Endometrial microvascular endothelial cells (primary cell): ENCODE results near the gene RBBP8NL. TPM values are rescaled to one million over a fixed set of nuclear protein-coding genes. Genes with fewer than 3 reads are reported as not detected.

Source experiments
- in situ Hi-C: cut with HindIII; loops from 2 replicates; pipeline ENCODE4 v1.10.0; 2017; ENCODE audit warnings: low sequenced_read_pairs, low pct_unique_long_range_greater_than_20kb; ENCODE audit errors: inconsistent ontology term
- total RNA-seq: library from RNA; depleted of rRNA; stranded (reverse); fragments of >200 nt; gene quantifications from one replicate; pipeline ENCODE4 v1.2.3, GENCODE V29; 2015; ENCODE audit errors: inconsistent ontology term

RBBP8NL gene
- total RNA-seq, 1 donor from 2014 or later = not detected

DNA sequence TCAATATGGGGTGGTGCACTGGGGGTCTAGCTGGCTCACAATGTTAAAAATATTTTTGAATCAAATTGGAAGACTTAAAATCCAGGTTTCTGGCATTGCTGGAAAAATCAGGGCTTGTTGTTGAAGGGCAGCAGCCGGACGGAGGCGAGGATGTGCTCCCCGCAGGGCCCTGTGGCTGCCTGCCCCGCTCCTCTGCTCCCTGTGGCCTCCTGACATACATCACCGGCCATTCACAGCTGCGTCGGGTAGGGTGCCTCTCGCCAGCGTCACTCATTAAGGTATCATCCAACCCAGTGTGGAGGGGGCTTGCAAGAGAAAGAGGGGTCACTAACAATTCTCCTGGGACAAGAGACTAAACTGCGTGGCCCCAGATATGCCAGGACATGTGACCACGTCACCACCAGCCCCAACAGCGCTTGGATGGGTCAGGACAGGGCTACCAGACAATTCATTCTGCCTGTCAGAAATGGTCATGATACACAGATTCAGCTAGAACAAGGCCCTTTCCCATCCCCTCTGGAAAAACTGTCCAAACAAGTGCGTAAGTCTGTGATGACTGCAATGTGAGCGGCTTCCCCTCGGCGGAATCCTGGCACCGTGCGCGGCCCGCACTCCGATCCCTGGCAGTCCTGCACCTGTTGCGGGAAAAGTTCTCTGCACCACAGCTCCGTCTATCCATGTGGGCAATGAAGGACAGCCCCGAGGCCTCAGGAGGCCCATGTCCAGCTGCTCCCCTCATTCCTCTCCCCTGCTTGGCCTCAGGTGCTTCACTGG is 36.5 kb upstream of the RBBP8NL start:
- in situ Hi-C loops = no loop called here

GRCh38 chr20:62462976-62463592 is 35.7 kb upstream of the RBBP8NL start:
- in situ Hi-C loops = no loop called here

DNA sequence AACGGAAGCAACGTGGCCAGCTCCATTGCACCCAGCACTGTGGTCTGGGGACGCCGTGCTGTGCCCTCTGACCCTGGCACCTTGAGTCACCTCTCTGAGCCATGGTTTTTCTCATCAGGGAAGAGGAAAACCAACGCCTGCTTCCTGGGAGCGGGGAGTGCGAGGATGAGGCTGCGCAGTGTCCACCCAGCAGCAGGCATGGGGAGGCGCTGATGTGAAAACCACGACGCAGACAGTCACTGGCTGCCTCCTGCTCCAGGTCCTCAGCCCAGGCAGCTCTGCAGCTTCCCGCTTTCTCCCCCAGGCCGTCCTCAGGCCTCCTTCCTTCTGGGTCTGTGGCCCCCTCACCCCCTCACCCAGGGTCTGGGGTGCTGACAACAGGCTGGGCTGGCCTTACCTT is 34.5 kb upstream of the RBBP8NL start:
- in situ Hi-C loops = no loop called here

DNA sequence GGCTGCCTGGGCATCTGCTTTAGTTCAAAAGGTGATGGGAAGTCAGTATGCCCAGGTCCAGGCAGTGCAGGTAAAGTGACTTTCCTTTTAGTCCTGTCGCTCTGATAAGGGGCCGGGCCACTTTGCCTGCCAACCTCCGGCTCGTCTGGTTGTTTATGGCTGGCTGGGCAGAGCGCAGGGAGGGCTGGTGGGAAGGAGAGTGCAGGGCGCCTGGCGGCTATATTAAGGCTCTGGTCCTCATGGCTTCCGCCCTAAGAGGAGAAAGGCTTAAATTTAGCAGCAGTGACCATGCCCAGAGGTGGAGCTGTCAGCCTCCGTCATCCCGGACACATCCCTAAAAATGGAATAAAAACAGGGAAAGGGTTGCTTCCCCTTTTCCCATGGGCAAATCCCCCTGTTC is 33.8 kb upstream of the RBBP8NL start:
- in situ Hi-C loops = no loop called here

DNA sequence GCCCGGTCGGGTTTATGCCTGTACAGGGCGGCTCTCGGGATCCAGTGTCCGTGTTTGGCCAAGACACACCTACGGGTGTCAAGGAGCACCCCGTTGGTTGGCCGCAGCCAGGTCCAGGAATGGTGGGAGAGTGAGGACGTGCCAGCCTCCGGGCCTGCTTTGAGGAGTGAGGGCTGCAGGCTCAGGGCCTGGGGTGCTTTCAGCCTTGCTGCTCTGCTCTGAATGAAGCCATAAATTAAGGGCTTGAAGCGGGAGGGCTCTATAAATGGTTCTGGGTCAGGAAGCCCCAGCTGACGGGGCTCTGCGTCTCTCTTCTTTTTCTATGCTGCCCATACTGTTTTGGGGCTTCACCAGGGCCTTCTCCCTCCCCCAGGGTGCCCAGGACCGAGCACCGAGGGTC is 33.3 kb upstream of the RBBP8NL start:
- in situ Hi-C loops = no loop called here

- in situ Hi-C loops = no loop called here
Measured at GRCh38 chr20:62459488-62459887, 32.1 kb upstream of the RBBP8NL start.

- in situ Hi-C loops = no loop called here
Measured at GRCh38 chr20:62458275-62459251, 31.2 kb upstream of the RBBP8NL start.

DNA sequence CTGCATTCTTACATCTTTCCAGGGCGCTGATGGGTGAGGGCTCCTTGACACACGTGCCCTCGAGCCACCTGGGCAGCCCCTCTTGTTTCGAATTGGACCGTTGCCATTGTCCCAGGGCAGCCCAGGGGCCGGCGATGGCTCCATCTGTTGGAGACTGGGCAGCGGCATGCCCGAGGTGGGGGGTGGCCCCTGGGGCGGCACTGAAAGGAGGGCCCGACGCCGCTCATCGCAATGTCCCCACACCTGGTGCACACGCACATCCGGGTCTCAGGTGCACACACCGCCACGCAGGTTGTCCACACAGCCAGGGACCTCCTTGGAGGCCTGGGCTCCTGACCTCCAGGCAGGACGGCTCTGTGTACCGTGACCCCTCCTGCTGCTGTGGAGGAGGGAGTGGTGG is 30.5 kb upstream of the RBBP8NL start:
- in situ Hi-C loops = no loop called here

DNA sequence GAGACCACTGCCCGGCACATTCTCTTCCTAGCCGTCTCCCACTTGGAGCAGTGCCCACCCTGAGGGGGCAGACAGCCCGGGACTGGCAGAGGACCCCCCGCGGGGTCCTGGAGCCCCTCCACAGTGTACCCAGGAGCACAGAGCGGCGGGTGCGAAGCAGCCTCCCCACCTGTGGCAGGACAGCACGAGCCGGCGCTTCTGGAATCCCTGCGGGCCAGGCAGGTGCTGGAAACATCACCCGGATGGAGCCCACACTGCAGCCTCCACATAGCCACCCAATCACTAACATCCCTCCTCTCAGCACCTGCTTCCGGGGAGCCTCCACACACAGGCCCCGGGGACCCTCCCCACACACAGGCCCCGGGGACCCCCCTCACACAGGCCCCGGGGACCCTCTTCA is 29.8 kb upstream of the RBBP8NL start:
- in situ Hi-C loops = no loop called here

DNA sequence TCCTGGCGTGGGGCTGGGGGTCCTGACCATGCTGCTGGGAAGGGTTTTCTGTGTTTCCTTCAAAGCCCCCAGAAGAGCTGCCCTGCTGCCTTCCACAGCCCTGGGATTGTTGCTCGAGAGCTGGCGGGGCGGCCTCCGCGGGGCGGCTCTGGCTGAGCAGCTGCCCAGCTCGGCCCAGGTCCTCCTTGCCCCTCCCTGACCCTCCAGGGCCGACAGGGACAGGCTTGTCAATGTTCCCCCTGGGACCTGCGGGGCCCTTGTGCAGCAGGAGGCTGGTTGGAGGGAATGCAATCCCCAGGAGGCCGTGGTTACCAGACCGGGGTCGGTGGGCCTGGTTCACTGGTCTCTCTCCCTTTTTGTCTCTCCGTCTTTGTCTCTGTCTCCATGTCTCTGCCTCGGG is 28.6 kb upstream of the RBBP8NL start:
- in situ Hi-C loops = no loop called here

DNA sequence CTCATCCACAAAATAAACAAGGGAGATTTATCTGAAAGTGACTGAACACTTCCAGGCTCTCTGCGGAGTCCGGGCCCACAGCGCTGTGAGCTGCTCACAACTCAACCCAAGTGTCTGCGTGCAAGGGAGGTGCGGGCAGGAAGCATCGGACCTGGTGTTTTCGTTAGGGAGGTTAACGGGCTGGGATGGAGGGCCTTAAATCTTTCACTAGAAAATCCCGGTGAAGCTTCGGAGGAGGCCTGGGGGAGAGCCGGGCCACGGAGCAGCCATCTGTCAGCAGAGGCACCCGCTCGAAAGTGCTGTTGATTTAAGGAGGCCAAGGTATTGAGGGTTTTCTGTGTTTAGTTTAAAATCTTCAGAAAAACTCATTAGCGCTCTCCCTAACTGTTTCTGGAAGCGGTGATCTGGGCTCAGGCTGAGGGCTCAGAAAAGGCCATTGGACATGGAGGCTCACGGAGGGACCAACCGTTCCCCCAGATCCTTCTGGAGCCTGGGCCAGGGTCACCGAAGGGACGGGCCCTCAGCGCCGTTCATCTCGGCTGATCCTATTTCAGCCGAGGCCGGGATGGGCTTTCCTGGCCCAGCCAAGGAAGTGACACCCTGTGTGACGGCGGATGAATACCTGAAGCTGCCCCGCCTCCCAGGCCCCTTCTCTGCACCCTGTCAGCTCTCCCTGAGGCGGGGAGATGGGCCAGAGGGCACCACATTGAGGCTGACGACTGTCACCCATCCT is 27.7 kb upstream of the RBBP8NL start:
- in situ Hi-C loops = no loop called here

- in situ Hi-C loops = no loop called here
Measured at GRCh38 chr20:62453186-62453808, 26.0 kb upstream of the RBBP8NL start.

- in situ Hi-C loops = no loop called here
Measured at GRCh38 chr20:62452475-62453095, 25.2 kb upstream of the RBBP8NL start.

DNA sequence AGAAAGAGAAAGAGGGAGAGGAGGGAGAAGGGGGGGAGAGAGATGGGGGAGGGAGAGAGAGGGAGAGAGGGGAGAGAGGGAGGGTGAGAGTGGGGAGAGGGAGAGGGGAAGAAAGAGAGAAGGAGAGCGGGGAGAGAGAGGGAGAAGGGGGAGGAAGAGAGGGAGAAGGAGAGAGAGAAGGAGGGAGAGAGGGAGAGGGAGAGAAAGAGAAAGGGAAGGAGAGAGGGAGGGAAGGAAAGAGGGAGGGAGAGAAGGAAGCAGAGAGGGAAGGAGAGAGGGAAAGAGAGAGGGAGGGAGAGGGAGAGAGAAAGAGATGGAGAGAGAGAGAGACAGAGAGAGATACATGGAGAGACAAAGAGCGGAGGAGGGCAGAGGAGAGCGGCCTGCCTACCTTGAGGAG is 24.6 kb upstream of the RBBP8NL start:
- in situ Hi-C loops = no loop called here

DNA sequence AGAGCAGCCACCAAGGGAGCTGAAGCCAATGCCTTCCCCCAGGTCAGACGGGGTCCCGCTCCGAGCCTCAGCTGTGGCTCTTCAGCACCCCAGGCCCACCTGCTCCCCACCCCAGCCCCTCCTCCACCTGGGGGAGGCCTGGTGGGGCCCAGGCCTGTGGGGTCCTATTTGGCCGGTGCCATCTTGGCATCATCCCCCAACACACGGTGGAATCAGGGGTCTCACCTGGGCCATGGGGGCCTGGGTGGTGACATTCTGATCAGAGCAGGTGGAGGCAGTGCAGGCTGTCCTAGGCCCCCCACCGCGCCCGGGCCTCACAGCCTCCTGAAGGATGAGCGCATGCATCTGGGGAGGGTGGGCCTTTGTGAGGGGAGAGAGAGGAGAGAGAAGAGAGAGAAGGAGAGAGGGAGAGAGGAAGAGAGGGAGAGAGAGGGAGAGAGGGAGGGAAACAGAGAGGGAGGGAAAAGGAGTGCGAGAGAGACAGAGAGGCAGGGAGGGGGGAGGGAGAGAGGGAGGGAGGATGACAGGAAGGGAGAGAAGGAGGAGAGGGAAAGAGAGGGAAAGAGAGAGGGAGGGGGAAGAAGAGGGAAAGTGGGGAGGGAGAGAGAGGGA is 23.9 kb upstream of the RBBP8NL start:
- in situ Hi-C loops = no loop called here

DNA sequence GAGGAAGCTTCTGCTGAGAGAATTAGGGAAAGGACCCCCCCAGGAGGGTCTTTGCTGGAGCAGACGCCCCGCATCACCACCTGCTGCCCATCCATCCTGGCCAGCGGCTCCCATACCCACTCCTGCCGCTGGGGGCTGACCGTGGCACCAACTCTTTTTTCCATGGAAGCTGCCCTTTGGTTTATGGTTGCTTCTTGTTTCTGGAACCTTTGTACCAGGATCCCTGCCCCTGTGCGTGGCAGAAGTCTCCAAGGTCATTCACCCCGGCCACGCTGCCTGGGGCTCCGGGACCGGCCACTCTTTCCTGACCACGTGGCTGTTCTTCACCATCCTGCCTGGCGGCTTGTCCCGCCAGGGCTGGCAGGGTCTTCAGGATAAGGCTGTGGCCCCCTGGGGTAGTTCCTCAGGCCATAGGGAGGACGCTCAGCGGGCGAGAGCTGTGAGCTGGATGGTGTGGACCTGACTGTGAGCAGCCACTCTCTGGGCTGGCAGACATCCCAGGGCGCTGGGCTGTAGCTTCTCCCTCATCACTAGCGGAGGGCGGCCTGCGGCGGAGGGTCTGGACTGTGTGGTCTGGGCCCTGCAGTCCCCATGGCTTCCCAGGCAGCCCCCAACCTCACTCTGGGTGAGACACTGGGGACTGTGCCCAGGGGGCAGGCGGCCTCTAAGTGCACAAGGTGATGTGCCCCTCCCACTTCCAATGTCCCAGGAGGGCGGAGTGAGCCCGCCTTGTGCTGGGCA is 22.8 kb upstream of the RBBP8NL start:
- in situ Hi-C loops = no loop called here

DNA sequence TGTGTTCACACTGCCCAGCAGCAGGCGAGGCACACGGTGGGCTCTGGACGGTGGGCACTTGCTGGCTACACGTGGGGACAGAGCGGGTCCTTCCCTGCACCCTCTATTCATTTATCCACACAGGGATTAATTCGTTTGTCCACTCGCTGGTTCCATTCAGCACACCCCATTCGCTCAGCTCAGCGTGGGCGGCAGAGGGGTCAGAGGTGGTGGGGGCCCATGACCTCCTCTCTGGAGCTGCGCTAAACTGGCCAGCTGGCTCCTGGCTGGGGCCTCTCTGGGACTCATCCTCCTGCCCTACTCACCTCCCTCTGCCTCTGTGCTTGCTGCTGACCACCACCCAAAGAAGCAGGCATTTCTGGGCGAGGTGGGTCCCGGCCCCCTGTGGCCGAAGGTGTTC is 21.4 kb upstream of the RBBP8NL start:
- in situ Hi-C loops = no loop called here
